HG03159 (cell line): ENCODE data around the gene CFAP221.

Experiments
- ATAC-seq: cut with Tn5 transposase; IDR thresholded peaks from one replicate; pipeline ENCODE4 v1.9.1; 2021; ENCODE audit warnings: mild to moderate bottlenecking, moderate library complexity; ENCODE audit not compliant: unreplicated experiment

CFAP221 gene

DNA sequence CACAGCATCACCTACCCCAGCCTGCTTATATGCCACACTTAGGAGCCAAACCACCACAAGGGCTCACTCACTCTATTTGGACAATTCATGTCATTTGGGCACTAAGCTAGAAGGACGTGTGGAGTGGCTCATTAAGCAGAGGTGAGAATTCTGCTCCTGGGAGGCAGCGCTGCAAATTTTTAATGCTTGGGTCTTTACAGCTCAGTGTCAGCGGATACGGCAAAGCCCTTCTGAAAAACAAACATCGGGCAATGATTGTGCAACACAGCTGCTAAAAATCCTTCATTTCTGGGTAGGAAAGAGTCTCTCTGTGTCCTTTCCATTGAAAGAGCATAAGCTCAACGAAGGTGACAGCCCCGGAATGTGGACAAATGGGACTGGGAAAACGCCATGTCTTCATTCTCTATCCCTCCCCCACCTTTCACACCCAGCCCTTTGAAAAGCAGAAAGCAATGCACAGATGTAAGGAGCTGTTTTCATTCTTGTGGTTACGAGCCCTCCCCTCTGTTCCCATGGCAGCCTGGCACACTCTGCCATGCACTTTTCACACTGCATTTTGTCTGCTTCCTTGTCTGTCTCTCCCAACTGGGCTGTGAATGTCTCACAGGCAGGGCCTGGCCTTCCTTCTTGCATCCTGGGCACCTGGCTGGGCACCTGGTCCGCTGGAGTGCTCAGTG, 150.7 kb downstream of the CFAP221 start:
- no peak for ATAC-seq

DNA sequence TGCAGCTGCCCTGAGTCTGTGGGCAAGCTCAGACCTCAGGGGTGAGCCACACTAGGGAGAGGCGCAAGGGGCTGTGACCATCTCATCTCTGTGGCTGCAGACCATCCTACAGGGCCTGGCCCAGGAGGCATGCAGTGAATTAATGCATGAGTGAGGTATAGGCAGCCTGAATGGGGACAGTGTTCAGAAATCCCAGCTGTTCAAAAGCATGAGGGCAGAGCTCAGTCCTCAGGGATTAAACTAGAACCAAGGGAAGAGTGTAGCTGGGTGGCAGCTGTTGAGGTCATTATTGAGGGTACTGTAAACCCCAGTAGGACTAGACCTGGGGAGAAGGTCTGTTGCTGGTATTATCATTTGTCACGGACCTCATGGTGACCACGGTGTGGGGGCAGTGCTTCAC, 151.8 kb downstream of the CFAP221 start:
- no peak for ATAC-seq

- no peak for ATAC-seq
These were observed 152.3 kb downstream of the CFAP221 start for GRCh38 chr2:119696494-119697030.

GRCh38 chr2:119697290-119698020, 153.2 kb downstream of the CFAP221 start:
- peak; percentile 79 for ATAC-seq

DNA sequence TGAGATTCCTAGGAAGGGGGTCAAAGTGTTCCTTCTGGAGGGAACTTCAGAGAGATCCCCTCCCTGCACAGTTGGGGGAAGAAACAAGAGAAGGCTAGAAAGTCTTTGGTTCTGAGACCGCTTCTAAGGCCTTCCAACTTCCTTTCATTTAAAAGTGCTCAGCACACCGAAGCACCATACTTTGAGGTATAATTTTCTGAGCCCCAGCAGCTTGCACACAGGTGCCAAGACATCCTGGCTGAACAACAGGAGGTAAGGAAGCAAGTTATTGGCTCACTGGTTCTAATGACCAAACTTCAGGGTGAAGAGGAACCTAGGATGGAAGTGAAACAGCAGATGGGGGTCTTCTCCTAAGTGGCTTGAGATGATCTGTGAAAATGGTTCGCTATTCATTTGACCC, 154.0 kb downstream of the CFAP221 start:
- ATAC-seq = no peak

DNA sequence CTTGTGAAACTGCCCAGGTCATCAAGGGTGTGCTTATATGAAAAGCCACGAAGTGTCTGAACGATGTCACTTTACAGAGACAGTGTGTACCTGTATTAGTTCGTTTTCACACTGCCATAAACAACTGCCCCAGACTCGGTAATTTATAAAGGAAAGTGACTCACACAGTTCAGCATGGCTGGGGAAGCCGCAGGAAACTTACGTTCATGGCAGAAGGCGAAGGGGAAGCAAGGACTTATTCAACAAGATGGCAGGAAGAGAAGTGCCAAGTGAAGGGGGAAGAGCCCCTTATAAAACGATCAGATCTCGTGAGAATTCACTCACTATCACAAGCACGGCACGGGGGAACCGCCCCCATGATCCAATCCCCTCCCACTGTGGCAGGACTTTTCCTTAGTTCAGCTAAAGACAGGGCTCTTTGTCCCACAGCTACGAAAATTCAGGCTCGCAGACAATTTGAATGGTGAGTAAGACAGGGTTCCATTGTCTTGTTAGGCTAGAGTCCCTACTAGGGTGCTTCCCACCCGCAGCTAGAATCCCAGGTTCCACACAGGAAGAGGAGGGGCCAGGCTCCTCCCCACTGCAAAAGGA, 154.9 kb downstream of the CFAP221 start:
- no peak for ATAC-seq

DNA sequence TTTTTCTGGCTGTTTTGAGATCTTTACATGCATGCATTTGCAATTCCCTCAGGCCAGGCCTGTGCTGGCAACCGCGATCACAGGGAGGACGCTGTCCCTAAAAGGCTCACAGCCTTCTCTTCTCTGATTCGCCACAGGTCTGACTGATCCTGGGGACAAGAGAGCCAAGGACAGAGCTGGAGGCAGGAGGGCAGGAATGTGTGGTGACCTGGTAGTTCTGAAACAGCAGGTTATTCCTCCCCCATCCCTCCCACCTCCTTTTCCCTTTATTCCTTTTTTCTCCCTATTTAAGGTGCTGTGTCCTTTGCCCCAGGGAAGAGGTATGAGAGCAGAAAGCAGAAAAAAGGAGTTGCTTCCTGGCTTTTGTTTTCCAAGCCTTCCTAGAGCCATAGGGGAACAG, 156.6 kb downstream of the CFAP221 start:
- ATAC-seq = no peak

DNA sequence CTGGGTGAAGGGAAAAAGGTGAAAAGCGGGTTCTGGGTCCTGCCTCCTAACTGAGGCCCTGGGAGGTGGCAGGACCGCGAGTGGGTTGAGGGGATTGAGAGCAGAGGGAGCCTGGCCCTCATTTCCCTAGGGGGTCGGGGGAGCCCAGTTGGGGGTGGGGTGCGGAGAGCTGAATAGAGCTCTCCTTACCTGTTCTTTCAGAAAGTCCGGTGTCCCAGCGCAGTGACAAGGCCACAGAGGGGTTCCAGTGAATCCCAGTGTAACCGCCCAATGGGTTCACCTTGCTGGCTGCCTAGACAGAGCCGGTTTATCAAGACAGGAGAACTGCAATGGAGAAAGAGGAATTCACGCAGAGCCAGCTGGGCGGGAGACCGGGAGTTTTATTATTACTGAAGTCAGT, 157.1 kb downstream of the CFAP221 start:
- no peak for ATAC-seq

DNA sequence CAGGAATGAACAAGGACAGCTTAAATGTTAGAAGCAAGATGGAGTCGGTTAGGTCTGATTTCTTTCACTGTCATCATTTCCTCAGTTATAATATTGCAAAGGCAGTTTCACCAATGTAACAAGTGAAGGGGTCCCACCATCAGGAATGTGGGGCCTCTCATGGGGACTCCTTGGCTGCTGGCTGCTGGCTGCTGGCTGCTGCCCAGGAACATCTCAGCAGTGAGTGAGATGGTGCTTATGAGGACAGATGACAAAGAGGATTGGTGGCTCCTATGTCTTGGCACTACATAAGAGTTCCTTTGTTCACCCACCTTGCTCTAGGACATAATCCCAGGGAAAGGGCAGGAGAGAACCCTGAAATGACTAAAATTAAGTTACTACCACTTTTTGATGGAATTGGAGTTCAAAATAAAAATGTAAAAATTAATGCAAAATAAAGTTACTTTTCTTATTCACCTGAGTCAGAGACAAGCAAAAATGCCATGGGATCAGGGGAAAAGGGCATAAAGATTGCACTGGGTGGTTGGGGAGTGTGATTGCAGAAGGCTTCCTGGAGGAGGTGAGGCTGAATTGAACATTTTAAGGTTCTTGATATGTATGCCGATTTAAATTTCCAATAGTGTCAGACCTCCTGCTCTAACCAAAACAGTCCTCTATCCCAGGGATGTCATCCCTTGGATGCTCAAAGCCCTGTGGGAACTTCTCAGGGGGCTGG, 158.1 kb downstream of the CFAP221 start:
- ATAC-seq = no peak

GRCh38 chr2:119702918-119703401, 158.7 kb downstream of the CFAP221 start:
- ATAC-seq = peak; percentile 84

DNA sequence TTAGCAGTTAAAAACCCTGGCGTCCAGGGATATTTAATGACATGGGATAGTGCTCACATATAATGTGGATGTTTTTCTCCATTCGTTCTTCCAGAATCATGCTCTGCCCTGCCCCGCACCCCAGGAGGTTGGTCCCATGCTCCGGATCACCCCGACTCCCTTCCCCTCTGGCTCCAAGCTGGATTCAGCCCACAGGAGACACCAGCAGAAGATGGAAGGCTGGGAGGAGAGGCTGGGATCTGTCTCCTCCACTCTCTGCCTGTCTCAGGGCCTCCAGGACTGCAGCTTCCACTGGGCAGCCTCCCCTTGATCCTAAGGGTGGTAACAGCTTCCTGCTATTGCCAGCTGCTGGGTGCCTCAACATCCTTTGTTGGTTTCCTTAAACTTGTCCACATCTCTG, 159.3 kb downstream of the CFAP221 start:
- ATAC-seq = no peak

DNA sequence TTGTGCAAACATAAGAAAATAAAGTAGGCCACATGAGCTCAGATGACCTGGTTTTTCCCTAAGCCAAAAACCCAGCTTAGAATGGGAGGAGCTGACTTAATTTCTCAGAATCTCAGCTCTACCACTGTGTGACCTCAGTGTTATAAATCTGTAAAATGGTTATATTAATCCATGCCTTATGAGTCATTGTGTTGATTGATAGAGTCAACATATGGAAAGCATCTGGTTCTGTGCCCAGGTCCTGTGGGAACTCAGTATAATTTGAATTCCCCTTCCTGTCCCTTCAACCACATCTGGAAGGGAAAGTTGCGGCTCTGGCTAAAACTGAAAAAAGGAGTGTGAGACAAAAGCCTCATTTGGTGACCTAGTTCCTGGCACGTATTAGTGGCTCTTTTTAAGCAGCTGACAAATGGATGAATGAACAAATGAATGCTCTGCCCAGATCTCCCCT, 160.4 kb downstream of the CFAP221 start:
- no peak for ATAC-seq

GRCh38 chr2:119706221-119706620, 162.0 kb downstream of the CFAP221 start:
- no peak for ATAC-seq
